HG02973 (cell line): ENCODE measurements around the gene AP2B1.
"Not testable (repeated sequence)": the region's sequence is repeated elsewhere in the genome, so short reads cannot be mapped to it uniquely, and the experiment has no call there.

Source experiments
- ATAC-seq: cut with Tn5 transposase; IDR thresholded peaks from one replicate; pipeline ENCODE4 v1.9.1; 2021; ENCODE audit warnings: moderate library complexity; ENCODE audit not compliant: unreplicated experiment

AP2B1 gene

DNA sequence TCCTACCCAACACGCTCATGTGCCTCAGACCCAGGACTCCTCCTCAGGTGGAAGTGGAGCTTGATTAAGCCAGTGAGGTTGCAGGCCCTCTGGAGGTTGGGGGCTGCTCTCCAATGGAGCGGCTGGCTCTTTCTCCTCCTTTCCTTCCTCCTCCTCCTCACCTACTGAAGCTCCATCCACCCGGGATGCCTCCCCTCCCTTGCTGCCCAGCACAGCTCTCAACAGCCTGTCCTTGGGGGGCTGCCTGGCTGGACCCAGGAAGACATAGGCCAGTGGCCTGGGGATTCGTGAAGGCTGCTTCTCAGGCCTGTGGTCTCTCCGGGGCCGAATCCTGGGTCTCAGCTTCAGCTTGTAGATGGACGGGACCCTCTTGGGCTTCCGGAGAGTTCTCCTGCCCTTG, 157.7 kb downstream of the AP2B1 start:
- ATAC-seq = no peak

GRCh38 chr17:35745246-35745645, 158.1 kb downstream of the AP2B1 start:
- ATAC-seq = no peak

DNA sequence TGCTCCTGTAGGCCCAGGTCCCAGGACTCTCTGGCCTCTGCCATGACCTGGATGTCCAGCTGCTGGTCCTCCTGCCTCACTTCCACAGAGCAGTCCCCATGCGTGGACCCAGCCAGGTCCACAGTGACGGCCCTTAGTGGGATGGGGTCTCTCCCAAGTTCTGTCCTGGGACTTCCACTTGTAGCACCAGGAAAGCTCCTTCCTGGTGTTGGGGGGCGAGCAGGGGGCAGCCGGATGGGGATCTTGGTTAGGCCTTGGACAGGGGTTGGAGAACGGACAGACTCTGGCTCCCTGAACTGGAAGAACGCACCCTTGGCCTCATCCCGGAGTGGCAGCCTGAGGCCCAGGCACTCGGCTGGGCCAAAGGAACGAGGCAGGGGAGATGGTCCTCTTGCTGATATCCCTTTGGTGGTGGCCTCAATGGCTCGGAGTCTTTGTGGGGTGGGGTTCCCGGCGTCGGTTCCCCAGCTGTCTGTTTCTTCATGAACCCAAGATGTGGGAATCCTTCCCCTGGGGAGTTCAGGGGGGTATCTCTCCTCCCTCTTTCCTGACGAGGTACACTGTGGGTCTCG, 158.7 kb downstream of the AP2B1 start:
- ATAC-seq = no peak

- ATAC-seq = no peak
These were observed 160.5 kb downstream of the AP2B1 start for GRCh38 chr17:35747540-35748017.

- no peak for ATAC-seq
These were observed 161.3 kb downstream of the AP2B1 start for GRCh38 chr17:35748341-35748841.

- no peak for ATAC-seq
These were observed 161.9 kb downstream of the AP2B1 start for GRCh38 chr17:35748979-35749378.

GRCh38 chr17:35749560-35750412, 162.7 kb downstream of the AP2B1 start:
- ATAC-seq = no peak

- ATAC-seq = no peak
These were observed 163.6 kb downstream of the AP2B1 start for GRCh38 chr17:35750526-35751395.

DNA sequence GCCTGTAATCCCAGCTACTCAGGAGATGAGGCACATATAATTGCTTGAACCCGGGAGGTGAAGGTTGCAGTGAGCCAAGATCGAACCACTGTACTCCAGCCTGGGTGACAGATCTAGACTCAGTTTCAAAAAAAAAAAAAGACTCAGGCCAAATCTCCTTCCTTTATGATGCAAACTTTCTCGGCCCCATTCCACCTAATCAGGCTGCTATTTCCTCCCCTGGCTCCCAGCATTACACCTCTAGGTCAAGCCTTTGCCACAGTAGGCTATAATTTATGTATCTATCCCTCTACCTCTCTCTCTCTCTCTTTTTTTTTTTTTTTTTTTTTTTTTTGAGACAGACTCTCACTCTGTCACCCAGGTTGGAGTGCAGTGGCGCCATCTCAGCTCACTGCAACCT, 164.4 kb downstream of the AP2B1 start:
- ATAC-seq = not testable (repeated sequence)

DNA sequence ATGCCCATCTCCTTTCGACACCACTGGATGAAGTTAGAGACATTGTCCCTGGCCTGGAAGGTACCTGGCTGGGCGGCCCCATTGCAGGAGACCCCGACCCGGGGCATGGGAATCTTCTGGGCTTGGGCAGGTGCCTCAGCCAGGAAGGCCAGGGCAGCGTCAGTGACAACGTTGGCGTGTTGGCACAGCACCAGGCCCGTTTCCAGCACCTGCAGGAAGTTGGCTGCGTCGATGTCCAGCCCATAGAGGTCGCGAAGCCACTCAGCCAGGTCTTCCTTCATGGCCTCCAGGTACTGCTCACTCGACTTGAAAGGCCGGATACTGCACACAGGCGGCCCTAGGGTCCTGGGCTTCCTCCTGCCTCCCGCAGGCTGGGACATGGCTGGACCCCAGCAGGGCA, 165.3 kb downstream of the AP2B1 start:
- ATAC-seq = no peak

GRCh38 chr17:35752945-35753764, 166.0 kb downstream of the AP2B1 start, which contains the start of gene GAS2L2:
Gene GAS2L2 (minus strand): TSS chr17:35753239. CDS start chr17:35752850, 389 bp downstream.
- no peak for ATAC-seq

DNA sequence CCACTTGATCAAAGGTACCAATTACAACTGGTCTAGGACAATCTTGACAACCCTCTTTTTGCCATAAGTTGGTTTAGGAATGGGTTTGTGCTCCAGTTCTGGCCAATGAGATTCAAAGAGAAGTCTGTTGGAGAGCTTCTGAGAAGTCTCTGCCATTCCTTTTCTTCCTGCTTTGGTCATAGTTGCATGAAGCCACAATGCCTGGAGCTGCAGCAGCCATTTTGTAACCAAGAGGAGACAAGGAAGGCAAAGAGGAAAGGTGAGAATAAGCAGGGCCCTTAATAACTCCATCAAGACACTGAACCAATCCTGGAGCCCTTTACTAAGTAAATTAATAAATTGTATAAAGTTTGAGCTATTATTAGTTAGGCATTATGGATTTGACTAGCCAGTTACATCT, 170.1 kb downstream of the AP2B1 start:
- no peak for ATAC-seq

GRCh38 chr17:35760587-35760986, 173.5 kb downstream of the AP2B1 start, which contains the start of gene C17orf50:
Gene C17orf50 (plus strand): TSS chr17:35760887. CDS start chr17:35760942, 55 bp downstream.
- ATAC-seq = no peak

DNA sequence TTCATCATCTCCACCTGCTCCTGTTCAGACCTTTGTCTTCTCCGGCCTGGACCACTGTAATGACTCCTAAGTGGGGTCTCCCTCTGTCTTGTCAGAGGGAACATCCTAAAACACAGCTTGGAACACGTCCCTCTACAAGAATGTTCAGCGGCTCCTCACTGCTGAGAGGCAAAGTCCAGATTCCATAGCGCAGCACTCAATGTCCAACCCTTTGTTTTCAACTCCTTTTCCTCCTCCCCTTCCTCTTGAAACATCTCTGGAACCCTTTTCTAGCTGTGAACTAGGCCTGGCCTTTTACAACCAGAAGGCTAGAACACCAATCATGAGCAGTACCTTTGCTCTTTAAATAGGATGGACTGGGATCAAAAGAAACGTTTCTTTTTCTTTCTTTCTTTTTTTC, 174.5 kb downstream of the AP2B1 start:
- no peak for ATAC-seq

GRCh38 chr17:35763767-35764122, 176.6 kb downstream of the AP2B1 start:
- no peak for ATAC-seq

DNA sequence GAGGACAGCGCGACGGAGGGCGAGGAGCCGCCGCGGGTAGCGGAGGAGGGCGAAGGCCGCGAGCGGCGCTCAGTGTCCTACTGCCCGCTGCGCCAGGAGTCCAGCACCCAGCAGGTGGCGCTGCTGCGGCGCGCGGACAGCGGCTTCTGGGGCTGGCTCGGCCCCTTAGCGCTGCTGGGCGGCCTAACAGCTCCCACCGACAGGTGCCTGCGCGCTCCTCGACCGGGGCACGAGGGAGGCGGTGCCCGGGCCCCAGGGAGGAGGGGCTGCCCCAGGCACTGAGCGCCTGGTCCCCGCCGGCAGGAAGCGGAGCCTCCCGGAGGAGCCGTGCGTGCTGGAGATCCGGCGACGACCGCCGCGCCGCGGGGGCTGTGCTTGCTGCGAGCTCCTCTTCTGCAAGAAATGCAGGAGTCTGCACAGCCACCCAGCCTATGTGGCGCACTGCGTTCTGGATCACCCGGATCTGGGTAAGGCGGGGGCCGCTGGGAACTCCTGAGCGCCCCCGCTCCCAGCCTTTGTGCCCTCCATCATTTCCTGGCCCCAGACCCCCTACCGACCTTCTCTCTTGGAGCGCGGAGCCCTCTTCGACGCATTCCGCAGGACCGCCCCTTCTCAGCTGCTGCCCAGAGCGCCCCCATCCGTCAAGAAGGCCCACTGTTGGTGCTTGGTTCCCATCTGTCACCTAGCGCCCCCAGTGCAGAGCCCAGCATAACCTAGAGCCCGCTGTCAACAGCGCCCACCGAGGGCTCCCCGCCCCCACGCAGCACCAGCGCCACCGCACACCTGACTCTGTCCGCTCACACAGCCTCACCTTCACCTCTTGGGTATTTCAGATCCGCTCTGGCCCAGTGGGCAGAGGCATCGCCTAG, 177.2 kb downstream of the AP2B1 start:
- ATAC-seq = peak; percentile 80

GRCh38 chr17:35765086-35765710, 178.1 kb downstream of the AP2B1 start:
- ATAC-seq = no peak

DNA sequence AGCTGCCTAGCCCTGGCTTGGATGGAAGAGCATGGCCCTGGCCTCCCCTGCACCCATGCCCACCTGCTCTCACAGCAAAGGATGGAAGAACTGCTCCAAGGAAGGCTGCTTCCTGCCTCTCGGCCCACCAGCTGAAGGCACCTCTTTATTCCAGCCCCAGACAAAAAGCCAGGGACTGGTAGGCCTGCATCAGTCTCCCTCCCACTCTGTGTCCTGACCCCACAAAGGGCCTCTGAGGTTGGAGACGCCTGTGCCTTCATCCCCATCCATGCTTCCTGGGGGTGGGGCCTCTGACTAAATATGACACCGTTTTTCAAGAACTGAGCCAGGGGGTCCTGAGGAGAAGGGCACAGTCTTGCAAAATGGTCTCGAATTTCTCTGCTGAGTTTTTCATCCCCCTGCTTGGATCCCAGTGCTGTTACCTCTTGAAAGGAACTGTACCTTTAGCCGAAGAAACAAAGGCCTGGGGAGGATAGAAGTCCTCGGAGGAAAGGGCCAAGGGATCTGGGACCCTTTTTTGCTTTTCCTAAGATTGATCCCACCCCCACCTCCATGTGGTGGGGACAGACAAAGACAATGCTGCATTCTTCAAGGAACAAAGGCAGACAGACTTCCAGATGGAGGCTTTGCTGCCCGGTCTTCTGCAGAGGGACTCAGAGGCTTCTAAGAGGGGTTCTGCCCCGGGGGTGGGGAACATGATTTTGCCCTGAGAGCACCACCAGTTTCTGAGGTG, 178.8 kb downstream of the AP2B1 start:
- ATAC-seq = no peak
